ENCODE data around the gene FAM3C.

DNA sequence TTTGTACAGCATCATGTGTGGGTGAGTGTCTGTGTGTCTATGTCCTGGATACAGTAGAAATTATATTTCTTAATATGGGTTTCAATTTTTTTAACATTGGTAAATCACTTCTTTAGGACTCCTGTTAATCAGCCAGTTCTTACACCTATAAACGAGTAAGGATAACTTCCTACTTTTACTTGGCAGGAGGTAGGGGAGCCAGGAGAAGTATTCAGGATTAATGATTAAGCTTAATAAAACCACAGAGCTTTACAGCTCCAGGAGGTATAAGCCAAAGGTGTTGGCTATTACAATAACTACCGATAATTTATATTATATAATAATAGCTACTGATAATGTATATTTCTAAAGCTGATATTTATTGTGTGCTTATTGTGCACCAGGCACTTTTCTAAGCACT is 1.7 kb upstream of the FAM3C start:
- TF ChIP-seq, protein P1, sequence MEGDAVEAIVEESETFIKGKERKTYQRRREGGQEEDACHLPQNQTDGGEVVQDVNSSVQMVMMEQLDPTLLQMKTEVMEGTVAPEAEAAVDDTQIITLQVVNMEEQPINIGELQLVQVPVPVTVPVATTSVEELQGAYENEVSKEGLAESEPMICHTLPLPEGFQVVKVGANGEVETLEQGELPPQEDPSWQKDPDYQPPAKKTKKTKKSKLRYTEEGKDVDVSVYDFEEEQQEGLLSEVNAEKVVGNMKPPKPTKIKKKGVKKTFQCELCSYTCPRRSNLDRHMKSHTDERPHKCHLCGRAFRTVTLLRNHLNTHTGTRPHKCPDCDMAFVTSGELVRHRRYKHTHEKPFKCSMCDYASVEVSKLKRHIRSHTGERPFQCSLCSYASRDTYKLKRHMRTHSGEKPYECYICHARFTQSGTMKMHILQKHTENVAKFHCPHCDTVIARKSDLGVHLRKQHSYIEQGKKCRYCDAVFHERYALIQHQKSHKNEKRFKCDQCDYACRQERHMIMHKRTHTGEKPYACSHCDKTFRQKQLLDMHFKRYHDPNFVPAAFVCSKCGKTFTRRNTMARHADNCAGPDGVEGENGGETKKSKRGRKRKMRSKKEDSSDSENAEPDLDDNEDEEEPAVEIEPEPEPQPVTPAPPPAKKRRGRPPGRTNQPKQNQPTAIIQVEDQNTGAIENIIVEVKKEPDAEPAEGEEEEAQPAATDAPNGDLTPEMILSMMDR (IDR thresholded peaks at IDR 0.05) = no peak
- no peak for TF ChIP-seq POLR2A (IDR thresholded peaks at IDR 0.05)

Data from heart left ventricle (tissue), 13 donors.